ENCODE data around the gene ZNF609. TPM values are rescaled to one million over a fixed set of nuclear protein-coding genes. Genes with fewer than 3 reads are reported as not detected.

The ZNF609 gene
- polyA plus RNA-seq, 1 donor, result 14.9 TPM

DNA sequence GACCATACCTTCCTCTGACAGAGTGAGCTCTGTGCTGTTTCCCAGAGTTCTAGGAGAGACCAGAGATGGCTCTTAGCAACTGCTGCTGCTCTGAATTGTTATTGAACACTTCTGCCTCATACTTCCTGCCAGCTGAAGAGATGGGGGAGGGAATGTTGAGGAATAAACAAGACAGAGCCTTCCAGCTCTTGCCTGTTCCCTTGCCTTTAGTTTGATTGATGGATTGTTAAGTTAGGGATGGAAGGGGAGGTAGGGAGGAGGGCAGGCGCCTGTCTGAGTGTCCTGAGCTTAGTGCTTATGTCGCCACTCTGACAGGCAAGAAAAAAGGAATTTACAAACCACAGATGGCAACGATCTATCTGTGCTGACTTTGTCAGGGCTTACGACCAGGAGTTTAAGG, 42.8 kb downstream of the ZNF609 start:
- DNase-seq (ENCODE audit: low read depth), result no peak

DNA sequence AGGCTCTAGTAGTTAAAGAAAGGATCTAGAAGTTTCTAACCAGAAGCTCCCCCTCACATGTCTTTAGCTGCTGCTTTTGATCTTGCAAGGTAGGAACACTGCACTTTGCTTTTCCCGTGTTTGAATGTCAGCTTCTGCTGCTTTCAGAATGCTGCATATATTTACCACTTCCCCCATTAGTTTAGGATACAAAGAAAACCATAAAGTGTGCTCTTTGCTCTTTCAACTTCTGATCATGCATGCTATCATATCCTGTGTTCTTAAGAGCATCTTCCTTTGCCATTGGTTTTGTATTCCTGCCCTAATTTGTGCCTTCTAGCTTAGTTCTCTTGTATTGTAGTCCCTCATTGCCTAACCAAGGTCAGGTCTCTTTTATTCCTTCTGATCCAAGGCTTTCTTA, 43.3 kb downstream of the ZNF609 start:
- no peak for DNase-seq (ENCODE audit: low read depth)

GRCh38 chr15:64507293-64507802, 47.0 kb downstream of the ZNF609 start:
- DNase-seq (ENCODE audit: low read depth), result no peak

DNA sequence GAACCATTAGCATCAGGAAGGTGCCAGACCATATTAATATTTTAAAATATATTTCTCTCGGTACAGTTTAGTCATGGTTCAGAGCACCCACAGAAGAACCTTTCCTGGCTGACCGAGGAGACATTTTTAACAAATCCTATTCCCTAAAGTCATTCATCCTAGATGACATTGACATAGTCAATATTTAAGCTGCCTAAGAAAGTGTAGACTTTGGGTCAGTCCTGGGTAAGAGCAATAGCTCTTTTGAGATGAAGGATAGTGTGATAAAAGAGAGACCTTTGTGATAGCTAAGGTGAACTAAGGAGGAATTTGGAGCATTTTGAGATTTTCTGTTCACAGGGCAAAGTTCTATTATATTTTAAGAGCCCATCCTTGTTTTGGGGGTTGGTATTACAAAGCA, 47.5 kb downstream of the ZNF609 start:
- no peak for DNase-seq (ENCODE audit: low read depth)

DNA sequence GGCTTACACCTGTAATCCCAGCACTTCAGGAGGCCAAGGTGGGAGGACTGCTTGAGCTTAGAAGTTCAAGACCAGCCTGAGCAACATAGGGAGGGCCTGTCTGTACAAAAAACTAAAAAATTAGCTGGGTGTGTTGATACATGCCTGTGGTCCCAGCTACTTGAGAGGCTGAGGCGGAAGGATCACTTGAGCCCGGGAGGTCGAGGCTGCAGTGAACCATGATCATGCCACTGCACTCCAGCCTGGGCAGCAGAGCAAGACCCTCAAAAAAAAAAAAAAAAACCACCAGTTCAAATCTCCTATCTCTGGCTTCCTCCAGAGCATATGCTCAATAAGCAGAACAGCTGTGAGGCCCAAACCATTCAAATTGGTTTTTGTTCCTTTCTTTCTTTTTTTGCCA, 53.4 kb downstream of the ZNF609 start:
- DNase-seq (ENCODE audit: low read depth), result no peak

DNA sequence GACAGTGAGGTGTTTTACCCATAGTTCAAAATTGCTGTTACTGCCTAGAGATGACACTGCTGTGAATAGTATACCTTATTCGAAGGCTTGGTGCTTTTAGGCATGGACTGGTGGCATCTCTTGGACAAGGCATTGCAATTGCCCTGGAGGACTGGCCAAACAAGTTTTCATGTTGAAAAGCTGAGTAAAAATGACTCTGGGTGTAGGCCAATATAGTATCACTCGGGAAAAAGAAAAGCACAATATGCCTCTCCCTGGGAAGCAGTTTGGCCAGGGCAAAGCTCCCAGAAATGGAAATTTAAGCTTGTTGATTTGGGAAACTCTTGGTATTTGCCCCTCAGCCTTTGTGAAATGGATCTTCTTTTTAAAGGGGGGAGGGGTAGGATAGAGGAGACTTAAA, 54.8 kb downstream of the ZNF609 start:
- no peak for DNase-seq (ENCODE audit: low read depth)

- DNase-seq (ENCODE audit: low read depth), result no peak
Measured at GRCh38 chr15:64515825-64516224, 55.4 kb downstream of the ZNF609 start.

DNA sequence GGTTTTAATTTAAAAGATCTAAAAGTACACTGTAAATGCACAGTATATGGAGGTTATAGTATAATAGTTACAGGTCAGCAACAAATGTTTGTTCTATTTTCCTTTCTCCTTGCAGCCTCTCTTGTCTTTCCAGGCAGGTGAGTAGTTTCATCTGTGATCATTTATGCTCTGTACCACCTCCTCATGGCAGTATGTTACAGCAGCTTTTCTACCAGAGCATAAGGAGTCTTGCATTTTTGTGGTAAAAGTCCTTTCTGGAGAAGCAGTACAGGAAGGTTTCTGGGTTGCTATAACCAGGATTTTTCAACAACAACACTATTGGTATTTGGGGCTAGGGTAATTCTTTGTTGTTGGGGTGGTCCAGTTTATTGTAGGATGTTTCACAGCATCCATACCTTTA, 59.5 kb downstream of the ZNF609 start:
- DNase-seq (ENCODE audit: low read depth), result no peak

- no peak for DNase-seq (ENCODE audit: low read depth)
Measured at GRCh38 chr15:64521201-64521600, 60.8 kb downstream of the ZNF609 start.

DNA sequence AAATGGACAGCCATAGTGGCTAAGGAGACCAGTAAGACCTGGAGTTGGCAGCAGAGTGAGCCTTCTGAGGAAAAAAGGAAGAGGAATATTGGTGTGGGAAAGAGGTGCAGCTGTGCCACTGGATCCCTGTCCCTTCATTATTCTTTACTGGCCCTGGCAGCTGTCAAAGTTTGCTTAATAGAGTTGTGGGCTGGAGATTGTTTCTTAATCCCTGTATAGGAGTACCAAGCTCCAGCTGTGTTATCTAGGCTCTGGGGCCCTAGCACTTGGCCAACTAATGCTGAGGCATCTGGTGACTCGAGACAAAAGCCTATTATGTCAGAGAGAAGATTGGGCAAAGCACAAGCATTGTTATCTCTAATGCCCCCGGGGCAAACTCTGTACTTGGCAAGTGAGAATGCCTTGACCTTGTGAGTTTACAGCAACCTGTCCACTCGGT, 61.4 kb downstream of the ZNF609 start:
- DNase-seq (ENCODE audit: low read depth), result no peak

DNA sequence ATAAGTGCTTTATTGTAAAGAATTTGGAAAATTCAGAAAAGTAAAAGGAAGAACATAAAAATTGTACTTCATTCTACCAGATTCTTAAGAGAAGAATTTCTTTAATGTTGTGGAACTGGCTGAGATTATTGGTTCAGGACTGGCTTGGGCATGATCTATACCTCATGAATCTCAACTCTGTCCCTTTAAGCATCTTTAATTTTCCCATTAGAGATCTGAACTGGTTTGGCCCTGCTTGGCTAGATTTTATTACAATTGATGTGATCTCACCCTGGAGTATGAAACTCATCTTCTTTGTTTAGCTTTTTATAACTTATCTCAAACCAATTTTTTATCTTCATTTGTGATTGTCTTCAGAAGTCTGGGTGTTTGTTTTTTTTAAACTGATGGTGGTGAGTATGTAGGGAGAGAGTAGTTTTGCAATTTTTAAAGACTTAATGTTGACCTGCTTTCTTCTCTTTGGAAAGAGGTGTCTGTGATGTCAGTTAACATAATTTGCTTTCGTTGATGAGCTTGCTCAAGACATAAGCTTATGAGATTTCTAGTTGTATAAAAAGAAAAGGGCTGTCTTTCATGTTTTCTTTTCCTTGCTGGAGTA, 61.9 kb downstream of the ZNF609 start:
- DNase-seq (ENCODE audit: low read depth), result no peak

- no peak for DNase-seq (ENCODE audit: low read depth)
Measured at GRCh38 chr15:64523240-64523639, 62.9 kb downstream of the ZNF609 start.

DNA sequence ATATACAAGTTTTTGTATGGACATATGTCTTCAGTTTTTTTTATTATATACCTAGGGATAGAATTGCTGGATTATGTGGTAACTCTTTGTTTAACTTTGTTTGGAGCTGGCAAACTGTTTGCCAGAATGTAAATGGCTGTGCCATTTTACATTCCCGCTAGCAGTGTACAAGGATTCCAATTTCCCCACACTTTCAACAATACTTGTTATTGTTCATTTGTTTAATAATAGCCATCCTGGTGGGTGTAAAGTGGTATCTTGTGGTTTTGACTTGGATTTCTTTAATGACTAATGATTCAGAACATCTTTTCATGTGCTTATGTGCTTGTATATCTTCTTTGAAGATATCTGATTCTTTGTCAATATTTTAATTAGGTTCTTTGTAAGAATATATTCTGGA, 64.4 kb downstream of the ZNF609 start:
- no peak for DNase-seq (ENCODE audit: low read depth)

DNA sequence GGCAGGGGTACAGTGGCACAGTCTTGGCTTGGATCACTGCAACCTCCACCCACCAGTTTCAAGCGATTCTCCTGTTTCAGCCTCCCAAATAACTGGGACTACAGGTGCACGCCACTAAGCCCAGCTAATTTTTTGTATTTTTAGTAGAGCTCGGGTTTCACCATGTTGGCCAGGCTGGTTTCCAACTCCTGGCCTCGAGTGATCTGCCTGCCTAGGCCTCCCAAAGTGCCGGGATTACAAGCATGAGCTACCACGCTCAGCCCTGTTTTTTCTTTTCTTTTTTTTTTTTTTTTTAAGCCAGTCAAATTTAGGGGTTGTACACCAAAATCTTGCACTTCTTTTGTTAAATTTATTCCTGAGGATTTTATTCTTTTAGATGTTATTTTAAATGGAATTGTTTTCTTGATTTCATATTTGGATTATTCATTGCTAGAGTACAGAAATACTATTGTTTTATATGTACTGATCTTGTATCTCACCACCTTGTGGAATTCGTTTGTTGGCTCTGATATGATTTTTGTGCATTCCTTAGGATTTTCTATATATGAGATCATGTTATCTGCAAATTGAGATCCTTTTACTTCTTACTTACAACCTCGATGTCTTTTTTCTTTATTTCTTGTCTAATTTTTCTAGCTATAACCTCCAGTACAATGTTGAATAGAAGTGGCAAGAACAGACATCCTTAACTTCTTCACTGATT, 65.6 kb downstream of the ZNF609 start:
- DNase-seq (ENCODE audit: low read depth), result no peak

DNA sequence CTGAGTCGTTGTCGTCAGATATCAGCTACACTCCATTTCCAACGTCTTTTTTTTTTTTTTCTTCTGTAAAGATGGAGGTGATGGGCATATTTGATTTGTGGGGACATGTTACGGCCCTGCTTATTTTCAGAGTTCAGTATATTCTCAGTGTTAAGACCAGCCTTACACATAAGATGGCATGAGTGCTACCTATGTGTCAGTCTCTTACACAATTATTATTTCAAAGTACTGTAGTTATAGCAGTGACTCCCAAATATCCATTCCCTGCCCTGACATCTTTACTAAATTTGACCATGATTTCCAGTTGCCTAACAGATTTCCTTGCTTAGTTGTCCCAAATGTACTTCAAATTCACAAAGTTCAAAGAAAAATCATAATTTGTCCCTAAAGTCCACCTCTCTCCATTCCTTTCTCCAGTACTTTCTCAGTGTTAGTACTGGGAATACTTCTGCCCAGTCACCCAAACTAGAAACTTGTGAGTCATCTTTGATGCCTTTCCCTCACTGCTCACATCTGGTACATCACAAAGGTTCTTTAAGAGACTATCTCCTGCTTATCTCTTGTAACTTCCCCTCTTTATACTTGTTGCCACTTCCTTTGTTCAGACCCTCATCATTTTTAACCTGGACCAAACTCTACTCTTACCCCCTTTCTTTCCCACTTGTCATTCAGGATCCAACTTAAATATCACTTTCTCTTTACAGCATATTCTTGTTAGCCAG, 67.0 kb downstream of the ZNF609 start:
- DNase-seq (ENCODE audit: low read depth), result no peak

- no peak for DNase-seq (ENCODE audit: low read depth)
Measured at GRCh38 chr15:64528871-64529270, 68.5 kb downstream of the ZNF609 start.

GRCh38 chr15:64530472-64530871, 70.1 kb downstream of the ZNF609 start:
- DNase-seq (ENCODE audit: low read depth), result no peak

- DNase-seq (ENCODE audit: low read depth), result no peak
Measured at GRCh38 chr15:64530918-64531317, 70.5 kb downstream of the ZNF609 start.

DNA sequence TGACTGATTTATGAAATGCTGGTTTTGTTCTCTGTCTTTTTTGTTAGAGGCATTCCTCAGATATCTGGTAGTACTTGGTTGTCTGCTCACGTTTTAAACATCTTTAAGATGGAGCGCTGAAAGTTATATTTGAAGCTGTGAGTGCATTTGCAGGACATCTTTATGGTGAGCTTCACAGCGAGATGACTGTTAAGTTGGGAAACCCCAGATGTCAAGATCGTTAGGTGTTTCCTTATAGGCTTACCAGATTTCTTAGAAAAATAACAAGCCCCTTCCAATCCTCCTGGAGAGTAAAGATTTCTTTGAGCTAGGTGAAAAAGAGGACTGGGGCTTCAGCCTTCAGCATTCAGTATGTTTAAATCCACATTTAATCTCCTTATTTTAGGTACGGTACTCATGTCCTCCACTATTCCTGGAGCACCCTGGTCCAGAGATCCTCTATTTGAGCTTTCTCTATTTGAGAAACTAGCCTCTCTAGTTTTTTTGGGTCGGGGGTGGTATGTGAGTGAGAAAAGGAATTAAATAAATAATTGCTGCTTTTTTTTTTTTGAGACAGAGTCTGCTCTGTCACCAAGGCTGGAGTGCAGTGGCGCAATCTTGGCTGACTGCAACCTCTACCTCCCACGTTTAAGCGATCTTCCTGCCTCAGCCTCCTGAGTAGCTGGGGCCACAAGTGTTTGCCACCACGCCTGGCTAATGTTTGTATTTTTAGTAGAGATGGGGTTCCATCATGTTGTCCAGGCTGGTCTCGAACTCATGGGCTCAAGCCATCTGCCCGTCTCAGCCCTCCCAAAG, 72.3 kb downstream of the ZNF609 start:
- no peak for DNase-seq (ENCODE audit: low read depth)

- DNase-seq (ENCODE audit: low read depth), result no peak
Measured at GRCh38 chr15:64535460-64536243, 75.3 kb downstream of the ZNF609 start.

DNA sequence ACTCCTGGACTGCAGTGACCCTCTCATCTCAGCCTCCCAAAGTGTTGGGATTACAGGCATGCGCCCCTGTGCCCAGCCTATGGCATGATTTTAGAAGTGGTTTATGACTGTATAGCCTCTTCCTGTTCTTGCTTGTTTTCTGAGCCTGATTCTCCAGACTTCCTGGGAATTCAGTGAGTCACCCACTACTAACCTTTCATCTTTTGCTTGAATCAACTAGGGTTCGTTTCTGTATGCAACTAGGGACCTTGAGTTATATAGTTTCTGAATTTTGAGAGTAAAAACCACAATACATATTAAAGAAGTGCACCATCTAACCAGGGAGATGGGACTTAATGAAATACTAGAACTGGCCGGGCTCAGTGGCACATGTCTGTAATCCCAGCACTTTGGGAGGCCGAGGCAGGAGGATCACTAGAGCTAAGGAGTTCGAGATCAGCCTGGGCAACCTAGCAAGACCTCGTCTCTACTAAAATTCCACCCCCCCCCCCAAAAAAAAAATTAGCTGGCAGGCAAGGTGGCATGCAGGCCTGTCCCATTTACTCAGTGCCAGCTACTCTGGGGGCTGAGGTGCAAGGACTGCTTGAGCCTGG, 76.0 kb downstream of the ZNF609 start:
- DNase-seq (ENCODE audit: low read depth), result no peak
